GM18868 (cell line): Measurements from ENCODE around the gene RNF213.

Source experiments
- ATAC-seq: cut with Tn5 transposase; IDR thresholded peaks from one replicate; pipeline ENCODE4 v1.9.1; 2021; ENCODE audit warnings: mild to moderate bottlenecking, moderate library complexity; ENCODE audit not compliant: unreplicated experiment

The RNF213 gene

DNA sequence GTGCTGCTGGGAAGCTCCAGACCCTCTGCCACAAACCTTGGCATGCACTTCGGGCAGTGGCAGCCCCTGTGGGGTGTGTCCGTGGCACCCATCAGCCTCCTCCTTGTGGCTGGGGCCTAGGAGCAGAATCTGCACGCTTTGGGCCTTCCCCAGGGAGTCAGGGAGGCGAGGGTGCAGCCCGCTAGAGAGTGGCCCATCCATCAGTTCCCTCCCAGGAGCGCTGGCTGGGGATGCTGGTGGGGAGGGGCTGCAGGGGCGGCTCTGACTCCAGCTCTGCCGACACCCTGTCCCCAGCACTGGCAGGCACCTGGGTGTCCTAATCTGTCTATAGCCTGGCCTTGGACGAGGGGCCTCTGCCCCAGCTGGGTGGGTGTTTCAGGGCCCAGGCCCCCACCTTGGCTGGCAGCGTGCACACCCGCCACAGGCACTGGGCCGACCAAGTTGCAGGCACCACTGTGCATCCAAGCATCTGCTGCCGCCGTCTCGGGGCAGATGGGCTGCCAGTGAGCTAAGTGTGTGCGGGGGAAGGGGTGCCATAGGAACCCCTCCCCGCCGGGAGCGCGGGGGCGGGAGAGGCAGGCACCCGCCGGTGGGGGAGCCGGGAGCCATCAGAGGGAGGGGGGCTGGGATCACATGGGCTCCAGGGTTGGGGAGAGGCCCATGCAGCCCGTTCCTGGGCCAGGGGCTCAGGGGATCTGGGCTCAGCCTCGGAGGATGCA is 184.5 kb downstream of the RNF213 start:
- ATAC-seq = no peak

DNA sequence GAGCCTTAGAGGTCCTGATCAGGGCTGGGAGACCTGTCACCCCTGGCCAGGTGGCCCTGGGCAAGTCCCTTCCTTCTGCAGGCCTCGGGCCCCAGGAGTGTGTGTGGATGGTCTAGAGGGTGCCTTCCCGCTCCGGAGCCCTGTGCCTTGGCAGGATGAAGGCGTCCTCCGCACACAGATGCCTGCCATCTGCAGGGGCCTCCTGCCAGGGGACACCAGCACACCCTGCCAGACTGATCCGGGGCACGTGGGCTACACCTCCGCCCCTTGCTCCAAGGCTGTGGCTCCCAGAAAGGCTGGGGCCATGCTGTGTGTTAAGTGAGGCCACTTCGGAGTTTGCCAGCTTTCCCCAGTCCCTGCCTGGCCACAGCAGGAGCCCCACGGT is 185.1 kb downstream of the RNF213 start:
- no peak for ATAC-seq

DNA sequence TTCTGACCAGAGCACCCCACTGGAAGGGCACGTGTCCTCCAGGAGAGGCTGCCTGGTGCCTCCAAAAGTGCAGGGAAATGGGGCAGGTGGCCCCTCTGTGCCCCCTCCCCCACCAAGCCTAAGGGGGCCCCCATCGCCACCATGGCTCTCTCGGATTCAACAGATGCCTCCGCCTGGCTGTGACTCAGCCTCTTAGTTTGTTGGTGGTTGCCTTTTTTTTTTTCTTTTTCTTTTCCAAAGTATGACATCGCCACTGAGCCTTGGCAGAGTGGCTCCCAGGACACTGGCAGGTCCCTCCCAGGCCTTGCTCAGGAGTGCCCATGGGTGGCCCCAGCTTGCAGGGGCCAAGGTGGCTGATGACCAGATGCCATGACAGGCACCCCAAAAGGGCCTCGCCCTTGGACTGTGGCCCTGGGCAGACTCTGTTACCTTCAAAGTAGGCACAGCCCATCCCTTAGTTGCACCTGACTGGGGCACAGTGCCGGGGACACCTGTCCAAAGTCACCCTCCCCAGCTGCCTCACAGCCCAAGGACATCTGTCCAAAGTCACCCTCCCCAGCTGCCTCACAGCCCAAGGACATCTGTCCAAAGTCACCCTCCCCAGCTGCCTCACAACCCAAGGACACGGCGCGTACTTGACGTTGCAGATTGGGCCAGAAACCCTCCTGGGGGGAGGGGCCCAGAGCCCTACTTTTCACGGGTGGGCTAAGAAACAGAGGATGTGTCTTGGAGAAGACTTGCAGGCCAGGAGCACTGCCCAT is 186.2 kb downstream of the RNF213 start:
- no peak for ATAC-seq

DNA sequence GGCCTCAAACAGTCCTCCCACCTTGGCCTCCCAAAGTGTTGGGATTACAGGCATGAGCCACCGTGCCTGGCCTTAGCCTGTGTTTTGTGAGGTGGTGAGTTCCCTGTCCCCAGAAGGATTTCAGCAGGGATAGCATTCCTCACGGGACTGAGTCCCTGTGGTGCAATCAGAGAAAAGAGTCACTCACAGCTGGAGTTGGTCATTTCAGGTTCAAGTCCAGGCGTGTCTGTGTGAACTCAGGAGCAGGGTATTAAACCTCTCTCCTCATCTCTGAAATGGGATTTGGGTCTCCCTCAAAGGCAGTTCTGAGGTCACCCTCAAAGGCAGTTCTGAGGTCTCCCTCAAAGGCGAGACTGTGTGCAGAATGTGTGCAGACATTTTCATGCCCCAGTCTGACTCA is 187.1 kb downstream of the RNF213 start:
- no peak for ATAC-seq
